ENCODE measurements around the gene PI4KB.
"Not testable (repeated sequence)": the region's sequence is repeated elsewhere in the genome, so short reads cannot be mapped to it uniquely, and the experiment has no call there.

PI4KB gene

GRCh38 chr1:151287767-151288500, 39.3 kb downstream of the PI4KB start:
- Histone ChIP-seq H3K9me3 (ENCODE audit: low read length) (no peaks in the 10 kb centered on the region), H3K4me1 (ENCODE audit: insufficient read depth, low read length) (peaks cover 14% of the 10 kb centered on the region), H3K27me3 (ENCODE audit: insufficient read depth, low read length) (no peaks in the 10 kb centered on the region), H3K36me3 (ENCODE audit: insufficient read depth, low read length) (peaks cover 66% of the 10 kb centered on the region), H2AFZ (ENCODE audit: low read depth, low read length) (no peak overlapping the region), H3K4me3 (ENCODE audit: low read length) (no peak overlapping the region)

GRCh38 chr1:151287341-151287699, 39.9 kb downstream of the PI4KB start:
- H3K36me3 ChIP-seq (ENCODE audit: insufficient read depth, low read length), result peaks cover 60% of the 10 kb centered on the region
- H3K9me3 ChIP-seq (ENCODE audit: low read length), result no peaks in the 10 kb centered on the region
- no peak overlapping the region for H3K4me3 ChIP-seq (ENCODE audit: low read length)
- H2AFZ ChIP-seq (ENCODE audit: low read depth, low read length), result no peak overlapping the region
- H3K27me3 ChIP-seq (ENCODE audit: insufficient read depth, low read length), result no peaks in the 10 kb centered on the region
- peaks cover 16% of the 10 kb centered on the region for H3K4me1 ChIP-seq (ENCODE audit: insufficient read depth, low read length)

GRCh38 chr1:151286619-151287340, 40.4 kb downstream of the PI4KB start:
- H3K4me1 ChIP-seq (ENCODE audit: insufficient read depth, low read length), result peaks cover 16% of the 10 kb centered on the region
- H3K4me3 ChIP-seq (ENCODE audit: low read length), result no peak overlapping the region
- no peak overlapping the region for H2AFZ ChIP-seq (ENCODE audit: low read depth, low read length)
- peaks cover 55% of the 10 kb centered on the region for H3K36me3 ChIP-seq (ENCODE audit: insufficient read depth, low read length)
- H3K27me3 ChIP-seq (ENCODE audit: insufficient read depth, low read length), result no peaks in the 10 kb centered on the region
- no peaks in the 10 kb centered on the region for H3K9me3 ChIP-seq (ENCODE audit: low read length)

GRCh38 chr1:151284013-151284577, 43.1 kb downstream of the PI4KB start:
- Histone ChIP-seq H3K9me3 (ENCODE audit: low read length) (no peaks in the 10 kb centered on the region), H2AFZ (ENCODE audit: low read depth, low read length) (no peak overlapping the region), H3K4me3 (ENCODE audit: low read length) (peak overlapping the region; percentile 93), H3K36me3 (ENCODE audit: insufficient read depth, low read length) (peaks cover 33% of the 10 kb centered on the region), H3K4me1 (ENCODE audit: insufficient read depth, low read length) (peaks cover 16% of the 10 kb centered on the region), H3K27me3 (ENCODE audit: insufficient read depth, low read length) (no peaks in the 10 kb centered on the region)

- Histone ChIP-seq H3K4me3 (ENCODE audit: low read length) (peak overlapping the region; percentile 93), H2AFZ (ENCODE audit: low read depth, low read length) (peak overlapping the region; percentile 80), H3K36me3 (ENCODE audit: insufficient read depth, low read length) (peaks cover 24% of the 10 kb centered on the region), H3K9me3 (ENCODE audit: low read length) (no peaks in the 10 kb centered on the region), H3K4me1 (ENCODE audit: insufficient read depth, low read length) (peaks cover 16% of the 10 kb centered on the region), H3K27me3 (ENCODE audit: insufficient read depth, low read length) (no peaks in the 10 kb centered on the region)
These were observed 44.1 kb downstream of the PI4KB start for GRCh38 chr1:151282883-151283725.

- Histone ChIP-seq H3K4me3 (ENCODE audit: low read length) (peak within 1 kb of the TSS; percentile 93), H3K4me1 (ENCODE audit: insufficient read depth, low read length) (peaks cover 16% of the 10 kb centered on the region), H3K9me3 (ENCODE audit: low read length) (no peaks in the 10 kb centered on the region), H3K27me3 (ENCODE audit: insufficient read depth, low read length) (no peaks in the 10 kb centered on the region), H2AFZ (ENCODE audit: low read depth, low read length) (peak within 1 kb of the TSS; percentile 91), H3K36me3 (ENCODE audit: insufficient read depth, low read length) (peaks cover 15% of the 10 kb centered on the region)
These were observed 45.0 kb downstream of the PI4KB start, which contains the start of gene ZNF687 for GRCh38 chr1:151281969-151282882. ZNF687 (plus strand) TSS chr1:151282299; CDS start chr1:151286292, 3,993 bp downstream.

- Histone ChIP-seq H3K4me1 (ENCODE audit: insufficient read depth, low read length) (peaks cover 16% of the 10 kb centered on the region), H3K9me3 (ENCODE audit: low read length) (no peaks in the 10 kb centered on the region), H3K4me3 (ENCODE audit: low read length) (peak overlapping the region; percentile 93), H3K27me3 (ENCODE audit: insufficient read depth, low read length) (no peaks in the 10 kb centered on the region), H2AFZ (ENCODE audit: low read depth, low read length) (peak overlapping the region; percentile 91), H3K36me3 (ENCODE audit: insufficient read depth, low read length) (peaks cover 7% of the 10 kb centered on the region)
These were observed 45.8 kb downstream of the PI4KB start for GRCh38 chr1:151281225-151281968.

GRCh38 chr1:151277249-151277648, 50.0 kb downstream of the PI4KB start:
- no peak overlapping the region for H3K4me3 ChIP-seq (ENCODE audit: low read length)
- no peak overlapping the region for H2AFZ ChIP-seq (ENCODE audit: low read depth, low read length)
- no peaks in the 10 kb centered on the region for H3K9me3 ChIP-seq (ENCODE audit: low read length)
- peaks cover 3% of the 10 kb centered on the region for H3K36me3 ChIP-seq (ENCODE audit: insufficient read depth, low read length)
- H3K27me3 ChIP-seq (ENCODE audit: insufficient read depth, low read length), result no peaks in the 10 kb centered on the region
- H3K4me1 ChIP-seq (ENCODE audit: insufficient read depth, low read length), result no peaks in the 10 kb centered on the region

- H3K36me3 ChIP-seq (ENCODE audit: insufficient read depth, low read length); H3K4me1 ChIP-seq (ENCODE audit: insufficient read depth, low read length); H3K4me3 ChIP-seq (ENCODE audit: low read length); H3K9me3 ChIP-seq (ENCODE audit: low read length); H3K27me3 ChIP-seq (ENCODE audit: insufficient read depth, low read length); H2AFZ ChIP-seq (ENCODE audit: low read depth, low read length): not testable (repeated sequence)
These were observed 51.9 kb downstream of the PI4KB start for GRCh38 chr1:151275341-151275740.

- Histone ChIP-seq H3K27me3 (ENCODE audit: insufficient read depth, low read length) (no peaks in the 10 kb centered on the region), H3K36me3 (ENCODE audit: insufficient read depth, low read length) (peaks cover 11% of the 10 kb centered on the region), H3K4me3 (ENCODE audit: low read length) (no peak overlapping the region), H3K9me3 (ENCODE audit: low read length) (no peaks in the 10 kb centered on the region), H3K4me1 (ENCODE audit: insufficient read depth, low read length) (no peaks in the 10 kb centered on the region), H2AFZ (ENCODE audit: low read depth, low read length) (no peak overlapping the region)
These were observed 53.2 kb downstream of the PI4KB start for GRCh38 chr1:151273924-151274466.

- Histone ChIP-seq H3K4me3 (ENCODE audit: low read length) (no peak overlapping the region), H2AFZ (ENCODE audit: low read depth, low read length) (no peak overlapping the region), H3K27me3 (ENCODE audit: insufficient read depth, low read length) (no peaks in the 10 kb centered on the region), H3K36me3 (ENCODE audit: insufficient read depth, low read length) (peaks cover 58% of the 10 kb centered on the region), H3K4me1 (ENCODE audit: insufficient read depth, low read length) (no peaks in the 10 kb centered on the region), H3K9me3 (ENCODE audit: low read length) (no peaks in the 10 kb centered on the region)
These were observed 59.5 kb downstream of the PI4KB start for GRCh38 chr1:151267760-151268159.
